Measurements from ENCODE around the gene MYH14.

The MYH14 gene

GRCh38 chr19:50195224-50195623, 8.2 kb upstream of the MYH14 start:
- DNase-seq (ENCODE audit: low spot score) = no peak

GRCh38 chr19:50196322-50196932, 7.0 kb upstream of the MYH14 start:
- DNase-seq (ENCODE audit: low spot score) = no peak

- no peak for DNase-seq (ENCODE audit: low spot score)
Observed at GRCh38 chr19:50197348-50197747, 6.1 kb upstream of the MYH14 start.

- no peak for DNase-seq (ENCODE audit: low spot score)
Observed at GRCh38 chr19:50198431-50199258, 4.8 kb upstream of the MYH14 start.

GRCh38 chr19:50199259-50199555, 4.2 kb upstream of the MYH14 start:
- no peak for DNase-seq (ENCODE audit: low spot score)

- no peak for DNase-seq (ENCODE audit: low spot score)
Observed at GRCh38 chr19:50202386-50202785, 1.0 kb upstream of the MYH14 start.

GRCh38 chr19:50202962-50203280, 501 bp upstream of the MYH14 start:
- DNase-seq (ENCODE audit: low spot score) = no peak

GRCh38 chr19:50204081-50204428, 633 bp downstream of the MYH14 start:
- no peak for DNase-seq (ENCODE audit: low spot score)

- no peak for DNase-seq (ENCODE audit: low spot score)
Observed at GRCh38 chr19:50204811-50205675, 1.6 kb downstream of the MYH14 start.

GRCh38 chr19:50205681-50206138, 2.3 kb downstream of the MYH14 start:
- DNase-seq (ENCODE audit: low spot score) = no peak

- DNase-seq (ENCODE audit: low spot score) = no peak
Observed at GRCh38 chr19:50206191-50206590, 2.8 kb downstream of the MYH14 start.

GRCh38 chr19:50207730-50208129, 4.3 kb downstream of the MYH14 start:
- DNase-seq (ENCODE audit: low spot score) = no peak

- no peak for DNase-seq (ENCODE audit: low spot score)
Observed at GRCh38 chr19:50209131-50209530, 5.7 kb downstream of the MYH14 start.

- DNase-seq (ENCODE audit: low spot score) = no peak
Observed at GRCh38 chr19:50210425-50210824, 7.0 kb downstream of the MYH14 start.

- DNase-seq (ENCODE audit: low spot score) = no peak
Observed at GRCh38 chr19:50213925-50214324, 10.5 kb downstream of the MYH14 start.

- DNase-seq (ENCODE audit: low spot score) = no peak
Observed at GRCh38 chr19:50214699-50215543, 11.5 kb downstream of the MYH14 start.

- DNase-seq (ENCODE audit: low spot score) = no peak
Observed at GRCh38 chr19:50215820-50216219, 12.4 kb downstream of the MYH14 start.

GRCh38 chr19:50221087-50221486, 17.7 kb downstream of the MYH14 start:
- no peak for DNase-seq (ENCODE audit: low spot score)

GRCh38 chr19:50222691-50223438, 19.4 kb downstream of the MYH14 start:
- no peak for DNase-seq (ENCODE audit: low spot score)

- DNase-seq (ENCODE audit: low spot score) = no peak
Observed at GRCh38 chr19:50223439-50223716, 20.0 kb downstream of the MYH14 start.

- no peak for DNase-seq (ENCODE audit: low spot score)
Observed at GRCh38 chr19:50224986-50225747, 21.7 kb downstream of the MYH14 start.
